AG04449 (cell line): ENCODE results near the gene TCFL5.

Experiments used
- CTCF ChIA-PET: fragments of 350-600 bp; formaldehyde crosslinking; extraction: SDS; loops from one replicate; lab custom pipeline; 2021; ENCODE audit warnings: antibody characterized with exemption; lab: Yijun Ruan, JAX
- POLR2A ChIA-PET: fragments of 400-600, 350-600 bp; formaldehyde crosslinking; extraction: SDS; loops from one replicate; lab custom pipeline; 2020; ENCODE audit warnings: antibody characterized with exemption, inconsistent platforms; lab: Yijun Ruan, JAX
- DNase-seq: peaks from one replicate; pipeline ENCODE4 v3.0.0-alpha.2; 2010; ENCODE audit warnings: low read depth, low spot score
- H3K4me3 ChIP-seq: 2 replicates; pipeline ENCODE4 v1.5.1; 2011; ENCODE audit warnings: low read depth, mild to moderate bottlenecking, control low read depth, low read length
- TF ChIP-seq, protein P1 (sequence below): IDR thresholded peaks from one replicate; pipeline ENCODE4 v1.5.1; 2011; ENCODE audit warnings: mild to moderate bottlenecking, moderate library complexity, low read length, control low read depth, inconsistent platforms; ENCODE audit not compliant: insufficient read depth; ENCODE audit errors: missing control alignments

The TCFL5 gene

DNA sequence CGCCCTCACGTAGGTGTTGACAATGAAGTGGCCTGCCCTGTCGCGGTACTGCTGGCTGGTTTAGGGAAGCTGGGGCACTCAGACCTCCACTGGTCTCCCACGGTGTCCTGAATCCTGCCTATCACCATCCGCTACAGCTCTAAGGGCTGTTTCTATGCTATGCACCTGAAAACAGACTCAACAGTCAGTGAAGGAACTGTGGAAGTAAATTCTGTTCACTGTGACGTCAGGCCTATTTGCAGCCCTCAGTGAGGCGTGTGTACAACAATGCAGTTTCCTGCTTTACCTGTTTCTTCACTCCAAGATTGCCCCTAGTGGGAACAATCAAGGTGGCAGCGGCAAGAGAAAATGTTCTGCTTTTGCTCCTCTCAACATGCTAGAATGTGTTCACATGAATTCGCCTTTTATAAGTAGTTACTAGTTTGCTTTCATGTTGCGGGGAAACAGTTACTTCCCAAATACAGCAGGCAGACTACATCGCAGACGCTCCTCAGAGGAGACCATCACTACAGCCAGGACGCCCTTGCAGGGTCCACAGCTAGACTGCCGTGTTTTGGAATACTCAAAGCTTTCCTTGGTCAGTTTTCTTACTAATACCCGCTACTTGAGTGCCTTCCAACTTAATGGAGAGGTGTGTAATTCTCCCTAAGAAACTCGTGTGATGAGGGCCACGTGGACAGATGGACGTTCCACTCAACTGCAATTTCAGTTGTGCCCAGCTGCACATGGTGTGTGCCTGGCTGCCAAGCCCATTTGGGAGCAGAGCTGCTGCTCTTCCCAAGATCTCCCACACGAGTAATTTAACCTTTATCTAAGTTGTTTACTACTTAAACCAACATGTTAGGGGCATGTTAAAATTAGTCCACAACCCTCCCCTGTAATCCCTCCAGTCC, 39.3 kb upstream of the TCFL5 start:
- DNase-seq, result no peak
- ChIA-PET CTCF (interaction anchor here (0.6 to 8.9 kb wide), 14 partner anchors 8 to 110 kb away, joined by 3 to 189 read pairs (median 10); partner anchors contain the start of genes DIDO1 and GID8), POLR2A (interaction anchor here (0.7 kb wide), 1 partner anchor 20 kb away, joined by 4 read pairs; no protein-coding TSS in a partner anchor)
- no peak overlapping the region for H3K4me3 ChIP-seq
- TF ChIP-seq, protein P1, sequence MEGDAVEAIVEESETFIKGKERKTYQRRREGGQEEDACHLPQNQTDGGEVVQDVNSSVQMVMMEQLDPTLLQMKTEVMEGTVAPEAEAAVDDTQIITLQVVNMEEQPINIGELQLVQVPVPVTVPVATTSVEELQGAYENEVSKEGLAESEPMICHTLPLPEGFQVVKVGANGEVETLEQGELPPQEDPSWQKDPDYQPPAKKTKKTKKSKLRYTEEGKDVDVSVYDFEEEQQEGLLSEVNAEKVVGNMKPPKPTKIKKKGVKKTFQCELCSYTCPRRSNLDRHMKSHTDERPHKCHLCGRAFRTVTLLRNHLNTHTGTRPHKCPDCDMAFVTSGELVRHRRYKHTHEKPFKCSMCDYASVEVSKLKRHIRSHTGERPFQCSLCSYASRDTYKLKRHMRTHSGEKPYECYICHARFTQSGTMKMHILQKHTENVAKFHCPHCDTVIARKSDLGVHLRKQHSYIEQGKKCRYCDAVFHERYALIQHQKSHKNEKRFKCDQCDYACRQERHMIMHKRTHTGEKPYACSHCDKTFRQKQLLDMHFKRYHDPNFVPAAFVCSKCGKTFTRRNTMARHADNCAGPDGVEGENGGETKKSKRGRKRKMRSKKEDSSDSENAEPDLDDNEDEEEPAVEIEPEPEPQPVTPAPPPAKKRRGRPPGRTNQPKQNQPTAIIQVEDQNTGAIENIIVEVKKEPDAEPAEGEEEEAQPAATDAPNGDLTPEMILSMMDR, result no peak

DNA sequence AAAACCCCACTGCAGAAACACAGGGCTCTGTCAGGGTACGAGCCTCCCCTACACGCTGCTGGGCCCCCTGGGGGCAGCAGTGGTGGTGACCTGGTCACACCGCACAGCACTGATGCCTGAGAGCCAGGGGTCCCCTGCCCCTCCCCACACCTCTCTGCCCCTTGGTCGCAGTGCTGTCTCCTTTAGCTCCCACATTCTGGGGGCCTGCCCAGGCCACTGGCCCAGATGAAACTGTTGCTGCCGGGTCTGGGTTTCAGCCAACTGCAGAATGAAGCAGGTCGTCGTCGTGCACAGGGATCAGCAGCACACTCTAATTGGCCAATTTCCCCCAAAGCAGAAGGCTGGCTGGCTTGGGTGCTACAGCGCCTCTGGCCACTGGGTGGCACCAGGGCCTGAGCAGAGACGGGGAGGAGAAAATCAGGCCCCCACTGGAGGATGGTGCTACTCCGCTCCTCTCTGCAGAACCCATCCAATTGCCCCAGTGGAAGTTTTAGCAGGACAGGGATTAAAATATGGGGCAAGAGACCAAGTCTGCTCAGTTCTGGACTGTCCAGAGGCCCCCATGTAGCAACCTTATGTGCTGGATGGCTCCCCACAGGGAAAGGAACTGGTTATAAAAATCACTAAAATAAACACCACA, 38.5 kb upstream of the TCFL5 start:
- H3K4me3 ChIP-seq, result no peak overlapping the region
- POLR2A ChIA-PET, result no interaction called here
- CTCF ChIA-PET, result interaction anchor here (0.9 to 8.9 kb wide), 20 partner anchors 8 to 109 kb away, joined by 3 to 189 read pairs (median 6); partner anchors contain the start of genes DIDO1 and GID8
- no peak for DNase-seq
- TF ChIP-seq, protein P1, result peak; percentile 97

DNA sequence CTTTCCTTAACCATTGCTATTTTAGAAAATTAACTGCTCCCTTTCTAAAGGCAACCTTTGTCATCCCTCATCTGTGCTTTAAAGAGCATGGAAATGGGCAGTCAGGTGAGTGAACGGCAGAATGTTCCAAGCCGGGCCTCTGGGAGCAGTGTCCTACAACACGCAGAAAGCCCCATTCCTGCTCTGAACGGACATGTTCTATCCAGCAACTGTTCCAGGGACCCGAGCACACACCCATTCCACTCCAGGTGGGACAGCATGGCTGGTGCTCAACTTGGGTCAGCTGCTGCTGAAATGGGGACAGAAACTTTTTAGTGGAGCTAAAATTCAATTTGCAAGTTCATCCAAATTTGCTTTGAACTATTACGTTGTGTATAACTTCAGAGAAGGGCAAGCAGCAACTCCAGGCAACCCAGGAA, 38.0 kb upstream of the TCFL5 start:
- TF ChIP-seq, protein P1, result no peak
- no peak overlapping the region for H3K4me3 ChIP-seq
- no peak for DNase-seq
- POLR2A ChIA-PET, result interaction anchor here (0.6 kb wide), 1 partner anchor 35 kb away, joined by 3 read pairs; no protein-coding TSS in a partner anchor
- CTCF ChIA-PET, result interaction anchor here (0.7 to 8.9 kb wide), 19 partner anchors 9 to 232 kb away, joined by 3 to 189 read pairs (median 4); partner anchors contain the start of genes DIDO1 and GID8

DNA sequence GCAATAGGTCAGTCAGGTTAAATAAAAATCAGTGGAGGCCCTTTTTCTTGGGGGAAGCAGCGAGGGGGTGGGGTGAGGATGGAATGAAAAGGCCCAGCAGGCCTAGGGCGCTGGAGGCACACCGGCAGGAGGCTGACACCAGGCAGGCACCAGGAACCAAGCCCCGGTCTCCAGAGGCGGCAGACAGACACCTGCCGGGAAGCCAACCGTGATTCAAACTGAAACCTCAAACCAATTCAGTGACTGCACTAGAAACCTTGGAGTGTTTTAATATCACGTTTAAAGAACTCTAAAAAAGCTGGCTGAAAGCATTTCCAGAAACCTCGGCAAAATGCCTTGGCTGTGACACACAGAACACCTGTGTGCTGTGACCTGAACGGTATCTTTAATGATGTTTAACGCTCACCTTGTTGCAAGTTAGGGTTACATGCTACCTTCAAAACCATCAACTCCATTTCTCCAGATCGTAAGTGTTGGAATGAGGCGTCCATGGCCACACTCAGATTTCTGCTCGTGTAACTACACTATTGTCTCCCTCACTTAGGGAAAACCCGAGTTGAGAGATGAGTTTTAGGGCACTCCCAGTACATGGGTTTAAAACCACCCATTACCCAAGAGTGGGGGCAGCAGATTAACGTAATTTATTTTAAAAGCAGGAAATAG, 37.5 kb upstream of the TCFL5 start:
- POLR2A ChIA-PET, result interaction anchor here (0.6 to 0.8 kb wide), 2 partner anchors 35 to 38 kb away, joined by 3 read pairs; no protein-coding TSS in a partner anchor
- TF ChIP-seq, protein P1, result no peak
- no peak for DNase-seq

DNA sequence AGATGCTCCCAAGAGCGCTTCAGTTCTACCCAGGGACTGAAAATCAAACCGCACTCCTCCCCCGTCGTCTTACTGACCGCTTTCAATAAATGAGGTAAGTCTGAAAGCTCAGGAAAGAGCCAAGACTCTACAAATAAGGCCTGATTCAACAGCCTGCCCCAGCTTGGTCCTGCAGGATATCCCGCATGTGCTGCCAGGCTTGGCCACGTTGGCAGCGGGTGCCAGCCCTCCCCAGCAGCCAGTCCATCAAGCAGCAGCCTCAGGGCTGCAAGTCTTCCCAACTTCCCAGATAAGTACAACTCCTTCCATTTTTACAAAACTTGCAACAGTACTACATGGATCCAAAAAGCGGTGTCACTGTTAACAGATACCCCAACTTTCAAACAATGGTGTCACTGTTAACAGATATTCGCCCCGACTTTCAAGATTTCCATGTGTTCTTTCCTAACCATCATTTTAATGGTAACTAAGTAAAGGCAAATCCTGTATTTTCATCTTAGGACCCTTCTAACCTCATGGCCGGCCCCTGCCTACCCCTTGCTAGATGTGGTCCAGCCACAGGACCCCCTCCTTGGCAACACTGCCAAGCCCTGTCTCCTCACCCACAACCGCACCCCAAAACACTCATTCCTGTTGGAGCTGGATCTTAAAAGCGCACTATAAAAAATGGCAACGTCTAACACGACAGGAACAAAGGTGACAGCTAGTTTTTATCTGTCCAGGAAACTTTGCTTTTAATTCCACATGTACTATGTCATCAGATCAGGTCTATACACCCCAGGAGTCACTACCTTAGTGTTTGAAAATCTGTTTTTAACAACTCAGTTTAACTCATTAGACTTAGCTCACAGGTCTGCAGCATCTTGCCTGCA, 36.7 kb upstream of the TCFL5 start:
- no peak overlapping the region for H3K4me3 ChIP-seq
- TF ChIP-seq, protein P1, result no peak
- DNase-seq, result no peak
- ChIA-PET POLR2A (interaction anchor here (0.8 kb wide), 1 partner anchor 39 kb away, joined by 3 read pairs; no protein-coding TSS in a partner anchor), CTCF (interaction anchor here (1.4 to 8.9 kb wide), 10 partner anchors 9 to 111 kb away, joined by 3 to 189 read pairs (median 18); partner anchors contain the start of gene GID8)

More for the DNA sequence above, 37.5 kb upstream of the TCFL5 start:
- H3K4me3 ChIP-seq, result no peak overlapping the region
- CTCF ChIA-PET, result interaction anchor here (0.7 to 8.9 kb wide), 18 partner anchors 10 to 231 kb away, joined by 3 to 189 read pairs (median 4); partner anchors contain the start of genes DIDO1 and GID8
